A549 (cell line): ENCODE results near the gene CAMLG. TPM values are rescaled to one million over a fixed set of nuclear protein-coding genes. Genes with fewer than 3 reads are reported as not detected.

Source experiments
- ATAC-seq, 2 experiments: fragments of 200-7000 bp in 1 of 2; fragments of >200 bp in 1 of 2; cut with Nextera tagmentation in 1 of 2; cut with Tn5 transposase in 1 of 2; 3 replicates each; pipeline versions ENCODE4 v1.8.0 to v1.9.1; 2018 to 2020; ENCODE audit warnings: mild to moderate bottlenecking in 1 of 2, moderate library complexity in 1 of 2
- CTCF ChIA-PET: fragments of 300-600 bp; sonication (Branson Sonifier 250); formaldehyde crosslinking; extraction: SDS; loops from one replicate; lab custom pipeline; 2021; ENCODE audit warnings: antibody characterized with exemption, inconsistent platforms; lab: Yijun Ruan, JAX
- POLR2A ChIA-PET: fragments of 350-600 bp; formaldehyde crosslinking; extraction: SDS; loops from one replicate; lab custom pipeline; 2021; ENCODE audit warnings: antibody characterized with exemption, inconsistent platforms; lab: Yijun Ruan, JAX
- DNase-seq, 2 experiments: peaks; one replicate each; pipeline versions ENCODE4 v3.0.0 to v3.0.0-alpha.2; 2011 to 2016; ENCODE audit warnings: low read depth in 1 of 2, low spot score in 1 of 2
- FAIRE-seq: peaks from 2 replicates; lab custom pipeline; 2011; peaks lifted over from hg19 to GRCh38; lab: Jason Lieb, UNC
- H3K27ac ChIP-seq, 2 experiments: fragments of >200 bp; sonication (Bioruptor Twin); formaldehyde crosslinking; 3 replicates each; pipeline ENCODE4 v1.5.1; 2016 to 2017
- H3K4me1 ChIP-seq: fragments of >200 bp; sonication (Bioruptor Twin); formaldehyde crosslinking; 3 replicates; pipeline ENCODE4 v1.6.1; 2016
- H3K4me2 ChIP-seq: fragments of >200 bp; sonication (Bioruptor Twin); formaldehyde crosslinking; 3 replicates; pipeline ENCODE4 v1.6.1; 2016
- H3K4me3 ChIP-seq: fragments of >200 bp; sonication (Bioruptor Twin); formaldehyde crosslinking; 3 replicates; pipeline ENCODE4 v1.5.1; 2016
- H3K9me3 ChIP-seq: fragments of >200 bp; sonication (Bioruptor Twin); formaldehyde crosslinking; 3 replicates; pipeline ENCODE4 v1.6.1; 2016
- BCL3 ChIP-seq: fragments of >200 bp; sonication (Bioruptor Twin); formaldehyde crosslinking; IDR thresholded peaks from 3 replicates; pipeline ENCODE4 v1.6.1; 2016
- BHLHE40 ChIP-seq: IDR thresholded peaks from 2 replicates; pipeline ENCODE4 v1.6.1; 2012; ENCODE audit warnings: low read depth, low read length, inconsistent platforms
- CBX2 ChIP-seq: fragments of 200-600 bp; sonication (generic); IDR thresholded peaks from 2 replicates; pipeline ENCODE4 v1.6.1; 2016; ENCODE audit warnings: low read depth, mild to moderate bottlenecking, borderline replicate concordance
- CEBPB ChIP-seq, 2 experiments: fragments of >200 bp in 1 of 2; sonication (Bioruptor Twin) in 1 of 2; formaldehyde crosslinking in 1 of 2; IDR thresholded peaks; 2 replicates each; pipeline ENCODE4 v1.6.1; 2012 to 2016
- CHD2 ChIP-seq: fragments of 150-350 bp; IDR thresholded peaks from 2 replicates; pipeline ENCODE4 v1.6.1; 2014; ENCODE audit warnings: low read length; ENCODE audit not compliant: partially characterized antibody
- CHD4 ChIP-seq: fragments of 200-600 bp; sonication (generic); IDR thresholded peaks from 2 replicates; pipeline ENCODE4 v1.6.1; 2016; ENCODE audit warnings: antibody characterized with exemption, mild to moderate bottlenecking, borderline replicate concordance
- CTCF ChIP-seq: fragments of >200 bp; sonication (Bioruptor Twin); formaldehyde crosslinking; IDR thresholded peaks from 3 replicates; pipeline ENCODE4 v1.5.1; 2016
- EHF ChIP-seq: fragments of 250-450 bp; sonication (Bioruptor Pico); IDR thresholded peaks from 2 replicates; pipeline ENCODE4 v1.5.0; 2020; ENCODE audit warnings: mild to moderate bottlenecking
- ELK1 ChIP-seq: fragments of 150-350 bp; IDR thresholded peaks from 2 replicates; pipeline ENCODE4 v1.6.1; 2014; ENCODE audit warnings: low read depth, mild to moderate bottlenecking, low read length
- EP300 ChIP-seq, 2 experiments: fragments of >200 bp; sonication (Bioruptor Twin); formaldehyde crosslinking; IDR thresholded peaks; 2 replicates in 1 of 2; 3 replicates in 1 of 2; pipeline ENCODE4 v1.6.1; 2016 to 2017
- FOSL2 ChIP-seq, 2 experiments: fragments of 450-650 bp in 1 of 2; fragments of >200 bp in 1 of 2; sonication (Bioruptor Twin) in 1 of 2; formaldehyde crosslinking; IDR thresholded peaks; 2 replicates each; pipeline versions ENCODE4 v1.5.0 to v1.6.1; 2016 to 2020; ENCODE audit warnings: mild to moderate bottlenecking in 1 of 2, moderate library complexity in 1 of 2
- FOXS1 ChIP-seq: fragments of 250-450 bp; sonication (Bioruptor Pico); IDR thresholded peaks from 2 replicates; pipeline ENCODE4 v1.5.0; 2020; ENCODE audit warnings: mild to moderate bottlenecking, moderate library complexity
- GATA3 ChIP-seq: IDR thresholded peaks from 2 replicates; pipeline ENCODE4 v1.6.1; 2012; ENCODE audit warnings: borderline replicate concordance
- HDAC2 ChIP-seq: fragments of 200-600 bp; sonication (generic); IDR thresholded peaks from 2 replicates; pipeline ENCODE4 v1.6.1; 2016
- HOXB5 ChIP-seq: fragments of 250-450 bp; sonication (Bioruptor Pico); IDR thresholded peaks from 2 replicates; pipeline ENCODE4 v1.5.0; 2020; ENCODE audit warnings: mild to moderate bottlenecking, moderate library complexity
- JUN ChIP-seq, 2 experiments: fragments of >200 bp; sonication (Bioruptor Twin); formaldehyde crosslinking; IDR thresholded peaks; 2 replicates in 1 of 2; 3 replicates in 1 of 2; pipeline ENCODE4 v1.6.1; 2016 to 2017
- KDM1A ChIP-seq: fragments of 200-600 bp; sonication (generic); IDR thresholded peaks from 2 replicates; pipeline ENCODE4 v1.6.1; 2016; ENCODE audit warnings: low read depth, mild to moderate bottlenecking
- KDM5A ChIP-seq: fragments of 200-600 bp; sonication (generic); IDR thresholded peaks from 2 replicates; pipeline ENCODE4 v1.6.1; 2016; ENCODE audit warnings: antibody characterized with exemption, mild to moderate bottlenecking
- MAFK ChIP-seq: fragments of 450-650 bp; IDR thresholded peaks from 2 replicates; pipeline ENCODE4 v1.6.1; 2014; ENCODE audit not compliant: partially characterized antibody
- MAX ChIP-seq: IDR thresholded peaks from 2 replicates; pipeline ENCODE4 v1.6.1; 2012
- MAZ ChIP-seq: fragments of 150-350 bp; IDR thresholded peaks from 2 replicates; pipeline ENCODE4 v1.6.1; 2014; ENCODE audit warnings: antibody characterized with exemption, low read depth, low read length, borderline replicate concordance
- MYC ChIP-seq: IDR thresholded peaks from 2 replicates; pipeline ENCODE4 v1.6.1; 2012; ENCODE audit warnings: mild to moderate bottlenecking, inconsistent platforms, low read length, improper control_type of control experiment, borderline replicate concordance
- NPAS2 ChIP-seq: fragments of 250-450 bp; sonication (Bioruptor Pico); IDR thresholded peaks from 2 replicates; pipeline ENCODE4 v1.8.0; 2022; ENCODE audit warnings: mild to moderate bottlenecking, moderate library complexity, borderline replicate concordance
- NR3C1 ChIP-seq: fragments of >200 bp; sonication (Bioruptor Twin); formaldehyde crosslinking; IDR thresholded peaks from 3 replicates; pipeline ENCODE4 v1.6.1; 2017
- PBX3 ChIP-seq: IDR thresholded peaks from 2 replicates; pipeline ENCODE4 v1.6.1; 2012
- PHF8 ChIP-seq: fragments of 200-600 bp; sonication (generic); IDR thresholded peaks from 2 replicates; pipeline ENCODE4 v1.6.1; 2016; ENCODE audit warnings: low read depth, mild to moderate bottlenecking, antibody characterized with exemption, moderate library complexity, borderline replicate concordance
- POLR2AphosphoS2 ChIP-seq: conservative IDR thresholded peaks from 2 replicates; pipeline ENCODE4 v1.6.1; 2012; ENCODE audit warnings: low read length, improper control_type of control experiment, inconsistent platforms
- RAD21 ChIP-seq, 2 experiments: fragments of >200 bp in 1 of 2; sonication (Bioruptor Twin) in 1 of 2; formaldehyde crosslinking in 1 of 2; IDR thresholded peaks in 1 of 2; conservative IDR thresholded peaks in 1 of 2; 2 replicates in 1 of 2; 3 replicates in 1 of 2; pipeline ENCODE4 v1.6.1; 2012 to 2018; ENCODE audit warnings: inconsistent platforms in 1 of 2
- RCOR1 ChIP-seq: fragments of 150-350 bp; IDR thresholded peaks from 2 replicates; pipeline ENCODE4 v1.6.1; 2014; ENCODE audit warnings: antibody characterized with exemption, low read length, low read depth
- SMC3 ChIP-seq: fragments of >200 bp; sonication (Bioruptor Twin); formaldehyde crosslinking; IDR thresholded peaks from 3 replicates; pipeline ENCODE4 v1.6.1; 2018; ENCODE audit warnings: inconsistent platforms
- SREBF2 ChIP-seq: fragments of 450-650 bp; IDR thresholded peaks from 2 replicates; pipeline ENCODE4 v1.6.1; 2014; ENCODE audit warnings: mild to moderate bottlenecking, moderate library complexity
- TFCP2L1 ChIP-seq: fragments of 250-450 bp; sonication (Bioruptor Pico); IDR thresholded peaks from 2 replicates; pipeline ENCODE4 v1.5.0; 2021; ENCODE audit warnings: mild to moderate bottlenecking
- ZFP36 ChIP-seq: fragments of 450-650 bp; IDR thresholded peaks from 2 replicates; pipeline ENCODE4 v1.6.1; 2014; ENCODE audit warnings: borderline replicate concordance; ENCODE audit not compliant: partially characterized antibody
- ZSCAN20 ChIP-seq: fragments of 250-450 bp; sonication (Bioruptor Pico); IDR thresholded peaks from 2 replicates; pipeline ENCODE4 v1.8.0; 2022; ENCODE audit warnings: mild to moderate bottlenecking, moderate library complexity
- WGBS: methylation state at CpG from one replicate; pipeline ENCODE4 v1.1.6; 2017; ENCODE audit errors: missing lambda C conversion rate; 5-methylcytosine and 5-hydroxymethylcytosine counted together
- polyA minus RNA-seq: library from RNA; depleted of rRNA, polyadenylated mRNA; stranded (reverse); fragments of >200 nt; gene quantifications from 2 replicates; pipeline ENCODE4 v1.2.3, GENCODE V29; 2011; rRNA and poly(A)+ RNA removed
- polyA plus RNA-seq, 4 experiments: library from polyadenylated mRNA; depleted of rRNA in 3 of 4; stranded (reverse); fragments of >200 nt; fragmentation: RNase III in 1 of 4; extraction: RNeasy Plus Mini Kit Qiagen cat#74134 plus additional on column Dnase treatment in 1 of 4; gene quantifications; 2 replicates in 3 of 4; 3 replicates in 1 of 4; pipeline ENCODE4 v1.2.3, GENCODE V29; 2011 to 2017

The CAMLG gene
- 18.0 and 26.2 TPM in 2 replicates for polyA plus RNA-seq (2011; rRNA removed)
- 10.5 and 10.7 TPM in 2 replicates for polyA plus RNA-seq (2012; cell fraction: cytosol; rRNA removed)
- 3.0 and 4.7 TPM in 2 replicates for polyA plus RNA-seq (2012; cell fraction: nucleus; rRNA removed)
- 18.5 to 23.8 TPM (median 22.6 TPM) in 3 replicates for polyA plus RNA-seq (2017; fragmentation: RNase III; extraction: RNeasy Plus Mini Kit Qiagen cat#74134 plus additional on column Dnase treatment)
- polyA minus RNA-seq, result 3.1 and 3.4 TPM in 2 replicates

GRCh38 chr5:134738133-134738962 lies at the start of gene CAMLG:
Gene CAMLG, plus strand, starts transcription at chr5:134738548. Its CDS starts 73 bp downstream, at chr5:134738621.
- ATAC-seq, result peak; percentile 93 to 96
- under 1% methylated on average over 42 of the region's 66 CpGs for WGBS
- CTCF ChIA-PET, result interaction anchor here (0.6 to 4.8 kb wide), 25 partner anchors 9 to 595 kb away, joined by 3 to 51 read pairs (median 3); partner anchors contain the start of genes C5orf24, DDX46 and PCBD2
- peak; percentile 57 to 63 for TF ChIP-seq RAD21 (conservative IDR thresholded peaks at IDR 0.05 in 1 of 2, IDR thresholded peaks at IDR 0.05 in 1 of 2)
- TF ChIP-seq POLR2AphosphoS2, result no peak
- no peak for TF ChIP-seq GATA3
- TF ChIP-seq MAX, result peak; percentile 98
- no peak for TF ChIP-seq ELK1
- TF ChIP-seq MYC, result peak; percentile 98
- TF ChIP-seq PBX3, result no peak; the same call in 1 of the 2 replicates
- TF ChIP-seq FOSL2 (IDR thresholded peaks at IDR 0.05), result no peak
- TF ChIP-seq FOSL2 (CRISPR knock-in tag; IDR thresholded peaks at IDR 0.05), result peak; percentile 42; the same call in 1 of the 2 replicates
- TF ChIP-seq CHD4, result no peak
- 0 out of 2 replicates have a peak, but pooled peaks have one; percentile 7 for TF ChIP-seq HDAC2
- no peak for TF ChIP-seq KDM1A
- 0 out of 2 replicates have a peak, but pooled peaks have one; percentile 13 for TF ChIP-seq KDM5A
- TF ChIP-seq RCOR1, result no peak
- TF ChIP-seq JUN (IDR thresholded peaks at IDR 0.05), result peak; percentile 50 to 81; a peak in 4 of 5 replicates
- TF ChIP-seq TFCP2L1 (CRISPR knock-in tag), result 0 out of 2 replicates have a peak, but pooled peaks have one; percentile 71
- TF ChIP-seq PHF8, result peak; percentile 92
- TF ChIP-seq CHD2, result no peak
- TF ChIP-seq MAFK, result no peak
- TF ChIP-seq HOXB5, result no peak; the same call in 1 of the 2 replicates
- no peak for TF ChIP-seq ZSCAN20
- TF ChIP-seq EHF (CRISPR knock-in tag), result no peak
- peak; percentile 64 for TF ChIP-seq NPAS2 (CRISPR knock-in tag)
- no peak for TF ChIP-seq BHLHE40
- peak; percentile 68; the same call in 1 of the 2 replicates for TF ChIP-seq MAZ
- TF ChIP-seq CBX2, result no peak
- TF ChIP-seq SMC3, result peak; percentile 68; the same call in 2 of the 3 replicates
- no peak for TF ChIP-seq EP300 (IDR thresholded peaks at IDR 0.05)
- TF ChIP-seq CTCF, result peak; percentile 65
- TF ChIP-seq ZFP36, result no peak
- TF ChIP-seq CEBPB (IDR thresholded peaks at IDR 0.05), result no peak
- TF ChIP-seq FOXS1, result no peak
- TF ChIP-seq SREBF2, result no peak
- no peak for TF ChIP-seq NR3C1
- no peak for TF ChIP-seq BCL3

More at GRCh38 chr5:134738133-134738962, at the start of gene CAMLG:
- DNase-seq (peak; percentile 84 to 99), FAIRE-seq (no peak)
- H3K4me3 ChIP-seq, result peak within 1 kb of the TSS; percentile 85
- no peaks in the 10 kb centered on the region for H3K9me3 ChIP-seq
- peak within 1 kb of the TSS; percentile 86 for H3K4me2 ChIP-seq
- peak within 1 kb of the TSS; percentile 85 to 88 for H3K27ac ChIP-seq
- H3K4me1 ChIP-seq, result peaks cover 13% of the 10 kb centered on the region; the same call in 2 of the 3 replicates
- POLR2A ChIA-PET, result interaction anchor here (0.6 to 1.5 kb wide), 7 partner anchors 20 to 367 kb away, joined by 3 to 11 read pairs (median 4); partner anchors contain the start of genes DDX46 and PCBD2
